ENCODE measurements around the gene OR51F2. TPM values are rescaled to one million over a fixed set of nuclear protein-coding genes. Genes with fewer than 3 reads are reported as not detected.

Gene OR51F2
- total and polyA plus RNA-seq, 2 donors (not counting 1 experiment from before 2014, with no cell fraction given), result not detected

DNA sequence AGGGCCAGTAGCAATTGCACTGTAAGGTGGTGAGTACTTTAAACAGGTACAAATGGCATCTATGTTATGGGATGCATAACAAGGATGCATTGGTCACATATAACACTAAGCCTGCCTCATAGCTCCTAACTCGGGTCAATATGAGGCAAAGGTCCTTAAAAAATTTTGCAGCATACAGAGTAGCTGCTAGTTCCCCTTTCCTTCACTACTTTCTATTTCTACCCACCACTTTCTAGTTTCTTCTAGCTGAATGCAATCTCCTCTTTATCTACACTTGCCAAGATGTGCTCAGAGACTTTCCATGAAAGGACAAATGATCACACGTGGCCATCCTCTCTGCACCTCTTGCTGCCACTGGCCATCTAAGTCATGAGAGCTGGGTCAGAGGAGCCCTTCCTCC lies 9.8 kb downstream of the OR51F2 start:
- ATAC-seq (ENCODE audit: low read depth) (no peak), DNase-seq (no peak)
- H3K4me2 ChIP-seq (replicated peaks; ENCODE audit: low read depth, low read length, poor library complexity, severe bottlenecking), result no peak overlapping the region
- peaks cover 5% of the 10 kb centered on the region for H3K27me3 Mint-ChIP-seq
- 17% methylated on average over 2 of the region's 2 CpGs for WGBS (ENCODE audit: insufficient coverage)
- ChIA-PET POLR2A (no interaction called here), CTCF (no interaction called here)
- no peaks in the 10 kb centered on the region for H4K20me1 ChIP-seq (ENCODE audit: control insufficient read depth, insufficient read depth, low read length, poor library complexity, severe bottlenecking)
- no peaks in the 10 kb centered on the region for H3K9me3 ChIP-seq (ENCODE audit: control extremely low read depth in 1 of 3, control insufficient read depth in 2 of 3, insufficient read depth in 1 of 3, low read length in 2 of 3)
- no peak overlapping the region for H2AFZ ChIP-seq (ENCODE audit: insufficient read depth, low read depth, low read length, poor library complexity, severe bottlenecking)
- no peaks in the 10 kb centered on the region for H3K79me2 ChIP-seq (ENCODE audit: control insufficient read depth, insufficient read depth, low read length)
- H3K4me1 Mint-ChIP-seq, result no peaks in the 10 kb centered on the region
- H3K9ac ChIP-seq (ENCODE audit: low read length), result no peak overlapping the region
- H3K4me1 ChIP-seq (ENCODE audit: control insufficient read depth in 2 of 2, insufficient read depth in 2 of 2, low read length in 2 of 2), result no peaks in the 10 kb centered on the region
- no peaks in the 10 kb centered on the region for H3K27me3 ChIP-seq (replicated peaks in 1 of 4; ENCODE audit: control extremely low read depth in 1 of 4, control insufficient read depth in 3 of 4, insufficient read depth in 4 of 4, low read length in 3 of 4)
- no peak overlapping the region for H3K4me3 ChIP-seq (ENCODE audit: control extremely low read depth in 1 of 5, extremely low read depth in 1 of 5, insufficient read depth in 1 of 5, low read depth in 2 of 5, low read length in 4 of 5)
- H3K4me3 Mint-ChIP-seq, result no peak overlapping the region
- no peaks in the 10 kb centered on the region for H3K36me3 ChIP-seq (replicated peaks in 1 of 2; ENCODE audit: control extremely low read depth in 1 of 2, control insufficient read depth in 1 of 2, extremely low read depth in 1 of 2, insufficient read depth in 2 of 2, low read length in 1 of 2)
- H3K27ac ChIP-seq (ENCODE audit: low read length in 2 of 2), result no peak overlapping the region
- no peak overlapping the region for H3K27ac Mint-ChIP-seq
- TF ChIP-seq EZH2 (IDR thresholded peaks at IDR 0.05; ENCODE audit: borderline replicate concordance, insufficient read depth, low read depth, low read length, poor library complexity, severe bottlenecking), result no peak
- TF ChIP-seq, protein P1, sequence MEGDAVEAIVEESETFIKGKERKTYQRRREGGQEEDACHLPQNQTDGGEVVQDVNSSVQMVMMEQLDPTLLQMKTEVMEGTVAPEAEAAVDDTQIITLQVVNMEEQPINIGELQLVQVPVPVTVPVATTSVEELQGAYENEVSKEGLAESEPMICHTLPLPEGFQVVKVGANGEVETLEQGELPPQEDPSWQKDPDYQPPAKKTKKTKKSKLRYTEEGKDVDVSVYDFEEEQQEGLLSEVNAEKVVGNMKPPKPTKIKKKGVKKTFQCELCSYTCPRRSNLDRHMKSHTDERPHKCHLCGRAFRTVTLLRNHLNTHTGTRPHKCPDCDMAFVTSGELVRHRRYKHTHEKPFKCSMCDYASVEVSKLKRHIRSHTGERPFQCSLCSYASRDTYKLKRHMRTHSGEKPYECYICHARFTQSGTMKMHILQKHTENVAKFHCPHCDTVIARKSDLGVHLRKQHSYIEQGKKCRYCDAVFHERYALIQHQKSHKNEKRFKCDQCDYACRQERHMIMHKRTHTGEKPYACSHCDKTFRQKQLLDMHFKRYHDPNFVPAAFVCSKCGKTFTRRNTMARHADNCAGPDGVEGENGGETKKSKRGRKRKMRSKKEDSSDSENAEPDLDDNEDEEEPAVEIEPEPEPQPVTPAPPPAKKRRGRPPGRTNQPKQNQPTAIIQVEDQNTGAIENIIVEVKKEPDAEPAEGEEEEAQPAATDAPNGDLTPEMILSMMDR (IDR thresholded peaks at IDR 0.05), result no peak
- intact Hi-C loops (cut with micrococcal nuclease), result no loop called here
- H3K9me3 Mint-ChIP-seq (ENCODE audit: insufficient read depth), result no peaks in the 10 kb centered on the region

DNA sequence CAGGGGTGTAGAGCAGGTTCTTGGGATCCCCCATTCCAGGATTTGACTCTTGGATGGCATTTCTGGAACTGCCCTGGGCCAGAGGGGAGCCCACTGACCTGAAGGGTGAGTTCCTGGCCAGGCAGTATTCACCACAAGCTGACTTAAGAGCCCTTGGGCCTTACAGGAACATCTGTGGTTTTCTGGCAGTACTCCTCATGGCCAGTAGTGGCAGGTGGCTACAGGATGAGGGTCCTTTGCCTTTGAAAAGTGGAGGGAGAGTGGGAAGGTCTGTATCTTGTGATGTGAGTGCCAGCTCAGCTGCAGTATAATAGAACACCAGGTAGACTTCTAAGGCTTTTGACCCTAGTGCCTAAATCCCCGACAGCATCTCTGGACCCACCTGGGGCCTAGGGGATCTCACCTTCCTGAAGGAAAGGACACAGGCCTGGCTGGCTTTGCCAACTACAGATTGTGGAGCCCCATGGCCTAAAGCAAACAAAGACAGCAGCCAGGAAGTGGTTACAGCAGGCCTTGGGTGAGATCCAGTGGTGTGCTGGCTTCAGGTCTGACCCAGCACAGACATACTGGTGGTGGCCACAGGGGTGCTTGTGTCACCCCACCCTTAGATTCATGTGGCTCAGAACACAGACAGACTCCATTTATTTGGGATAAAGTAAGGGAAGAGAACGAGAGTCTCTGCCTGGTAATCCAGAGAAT lies 18.9 kb downstream of the OR51F2 start:
- TF ChIP-seq, protein P1 (IDR thresholded peaks at IDR 0.05), result no peak
- TF ChIP-seq EZH2 (IDR thresholded peaks at IDR 0.05; ENCODE audit: borderline replicate concordance, insufficient read depth, low read depth, low read length, poor library complexity, severe bottlenecking), result no peak
- no peaks in the 10 kb centered on the region for H3K9me3 Mint-ChIP-seq (ENCODE audit: insufficient read depth)
- Histone ChIP-seq H2AFZ (ENCODE audit: insufficient read depth, low read depth, low read length, poor library complexity, severe bottlenecking) (no peak overlapping the region), H3K27ac (ENCODE audit: low read length in 2 of 2) (no peak overlapping the region), H3K36me3 (replicated peaks in 1 of 2; ENCODE audit: control extremely low read depth in 1 of 2, control insufficient read depth in 1 of 2, extremely low read depth in 1 of 2, insufficient read depth in 2 of 2, low read length in 1 of 2) (no peaks in the 10 kb centered on the region), H3K9ac (ENCODE audit: low read length) (no peak overlapping the region), H3K27me3 (replicated peaks in 1 of 4; ENCODE audit: control extremely low read depth in 1 of 4, control insufficient read depth in 3 of 4, insufficient read depth in 4 of 4, low read length in 3 of 4) (no peaks in the 10 kb centered on the region), H3K9me3 (ENCODE audit: control extremely low read depth in 1 of 3, control insufficient read depth in 2 of 3, insufficient read depth in 1 of 3, low read length in 2 of 3) (peaks cover 0 to 7% (median 0%) of the 10 kb centered on the region in 3 donors), H3K4me3 (ENCODE audit: control extremely low read depth in 1 of 5, extremely low read depth in 1 of 5, insufficient read depth in 1 of 5, low read depth in 2 of 5, low read length in 4 of 5) (no peak overlapping the region), H4K20me1 (ENCODE audit: control insufficient read depth, insufficient read depth, low read length, poor library complexity, severe bottlenecking) (no peaks in the 10 kb centered on the region), H3K79me2 (ENCODE audit: control insufficient read depth, insufficient read depth, low read length) (no peaks in the 10 kb centered on the region), H3K4me2 (replicated peaks; ENCODE audit: low read depth, low read length, poor library complexity, severe bottlenecking) (no peak overlapping the region), H3K4me1 (ENCODE audit: control insufficient read depth in 2 of 2, insufficient read depth in 2 of 2, low read length in 2 of 2) (no peaks in the 10 kb centered on the region)
- intact Hi-C loops (cut with micrococcal nuclease), result no loop called here
- peaks cover 7% of the 10 kb centered on the region for H3K27me3 Mint-ChIP-seq
- no peak overlapping the region for H3K27ac Mint-ChIP-seq
- no peak overlapping the region for H3K4me3 Mint-ChIP-seq
- POLR2A ChIA-PET, result no interaction called here
- ATAC-seq (ENCODE audit: low read depth) (no peak), DNase-seq (no peak)
- CTCF ChIA-PET, result no interaction called here
- 92% methylated on average over 1 of the region's 2 CpGs for WGBS (ENCODE audit: insufficient coverage)
- no peaks in the 10 kb centered on the region for H3K4me1 Mint-ChIP-seq

Data from B cell (primary cell).